ENCODE data around the gene BNC2.
"Not testable (repeated sequence)": the region's sequence is repeated elsewhere in the genome, so short reads cannot be mapped to it uniquely, and the experiment has no call there.

The BNC2 gene

GRCh38 chr9:16870596-16871335 is at the start of gene BNC2:
Gene BNC2, minus strand, starts transcription at chr9:16870670. Its CDS starts 22 bp downstream, at chr9:16870648.
- DNase-seq, result peak in 17 of 58 donors; percentile 3 to 43 (median 17)

GRCh38 chr9:16918920-16919319 is 48.5 kb upstream of the BNC2 start:
- DNase-seq, result no peak

- DNase-seq, result peak in 22 of 58 donors; percentile 0 to 55 (median 12)
Observed at GRCh38 chr9:16915126-16915831, 44.8 kb upstream of the BNC2 start.

- DNase-seq, result no peak
Observed at GRCh38 chr9:16912197-16912596, 41.7 kb upstream of the BNC2 start.

- DNase-seq, result not testable (repeated sequence)
Observed at GRCh38 chr9:16908206-16908605, 37.7 kb upstream of the BNC2 start.

- no peak for DNase-seq
Observed at GRCh38 chr9:16904655-16905054, 34.2 kb upstream of the BNC2 start.

GRCh38 chr9:16901590-16901989 is 31.1 kb upstream of the BNC2 start:
- no peak for DNase-seq

- DNase-seq, result no peak
Observed at GRCh38 chr9:16899606-16900005, 29.1 kb upstream of the BNC2 start.

GRCh38 chr9:16898464-16898863 is 28.0 kb upstream of the BNC2 start:
- no peak for DNase-seq

- DNase-seq, result no peak
Observed at GRCh38 chr9:16888594-16888993, 18.1 kb upstream of the BNC2 start.

GRCh38 chr9:16885931-16886330 is 15.5 kb upstream of the BNC2 start:
- no peak for DNase-seq

GRCh38 chr9:16884952-16885513 is 14.6 kb upstream of the BNC2 start:
- peak in 2 of 58 donors; percentile 16 to 25 for DNase-seq

- DNase-seq, result no peak
Observed at GRCh38 chr9:16884373-16884772, 13.9 kb upstream of the BNC2 start.

GRCh38 chr9:16883586-16883985 is 13.1 kb upstream of the BNC2 start:
- no peak for DNase-seq

GRCh38 chr9:16882440-16882839 is 12.0 kb upstream of the BNC2 start:
- not testable (repeated sequence) for DNase-seq

GRCh38 chr9:16879416-16879815 is 8.9 kb upstream of the BNC2 start:
- no peak for DNase-seq

- DNase-seq, result no peak
Observed at GRCh38 chr9:16877256-16877655, 6.8 kb upstream of the BNC2 start.

- no peak for DNase-seq
Observed at GRCh38 chr9:16873126-16873802, 2.8 kb upstream of the BNC2 start.

GRCh38 chr9:16871336-16872151 is 1.1 kb upstream of the BNC2 start:
- DNase-seq, result peak in 10 of 58 donors; percentile 8 to 34 (median 13)

GRCh38 chr9:16869882-16870595 is 431 bp downstream of the BNC2 start:
- DNase-seq, result no peak
